ENCODE measurements around the gene VPS26B. TPM values are rescaled to one million over a fixed set of nuclear protein-coding genes. Genes with fewer than 3 reads are reported as not detected.
A peak's percentile ranks its signal among the peaks of the same experiment; 100 is the strongest.

The VPS26B gene
- total RNA-seq, 2 experiments from 2014 or later = 75.8 to 76.3 TPM

GRCh38 chr11:134216816-134217215 lies 7.7 kb upstream of the VPS26B start:
- Mint-ChIP-seq H3K4me3 (no peak overlapping the region), H3K27ac (no peak overlapping the region), H3K27me3 (no peaks in the 10 kb centered on the region), H3K9me3 (no peaks in the 10 kb centered on the region), H3K36me3 (peaks cover 47% of the 10 kb centered on the region), H3K4me1 (peaks cover 45% of the 10 kb centered on the region)
- POLR2A ChIA-PET = no interaction called here
- no peak for ATAC-seq (ENCODE audit: low read depth)
- DNase-seq = no peak

- peak overlapping the region; percentile 99 for H3K4me3 Mint-ChIP-seq
- peaks cover 30% of the 10 kb centered on the region for H3K36me3 Mint-ChIP-seq
- peak overlapping the region; percentile 93 for H3K27ac Mint-ChIP-seq
These were observed 1.4 kb upstream of the VPS26B start for GRCh38 chr11:134223121-134223520.

GRCh38 chr11:134224710-134225664 lies 516 bp downstream of the VPS26B start:
- peak; percentile 21 for ATAC-seq (ENCODE audit: low read depth)
- H3K36me3 Mint-ChIP-seq = peaks cover 20% of the 10 kb centered on the region

More at GRCh38 chr11:134223121-134223520, 1.4 kb upstream of the VPS26B start:
- ATAC-seq (ENCODE audit: low read depth) = no peak
- DNase-seq = no peak
- POLR2A ChIA-PET = interaction anchor here (0.6 to 3.9 kb wide), 9 partner anchors 10 to 186 kb away, joined by 3 to 44 read pairs (median 5); partner anchors contain the start of genes ACAD8, GLB1L3 and THYN1
- Mint-ChIP-seq H3K4me1 (peaks cover 59% of the 10 kb centered on the region), H3K27me3 (no peaks in the 10 kb centered on the region), H3K9me3 (no peaks in the 10 kb centered on the region)

GRCh38 chr11:134226806-134227325 lies 2.4 kb downstream of the VPS26B start:
- ATAC-seq (ENCODE audit: low read depth) (no peak), DNase-seq (no peak)
- Mint-ChIP-seq H3K4me3 (peak overlapping the region; percentile 96), H3K9me3 (no peaks in the 10 kb centered on the region), H3K27ac (no peak overlapping the region), H3K36me3 (peaks cover 15% of the 10 kb centered on the region), H3K4me1 (peaks cover 63% of the 10 kb centered on the region), H3K27me3 (no peaks in the 10 kb centered on the region)
- POLR2A ChIA-PET = interaction anchor here (0.8 to 1.2 kb wide), 3 partner anchors 24 to 44 kb away, joined by 3 to 4 read pairs (median 3); no protein-coding TSS in a partner anchor

More at GRCh38 chr11:134224710-134225664, 516 bp downstream of the VPS26B start:
- Mint-ChIP-seq H3K27me3 (no peaks in the 10 kb centered on the region), H3K27ac (peak overlapping the region; percentile 95), H3K4me1 (peaks cover 64% of the 10 kb centered on the region), H3K4me3 (peak overlapping the region; percentile 96), H3K9me3 (no peaks in the 10 kb centered on the region)
- DNase-seq = peak; percentile 73
- POLR2A ChIA-PET = interaction anchor here (0.6 to 3.9 kb wide), 23 partner anchors 8 to 277 kb away, joined by 3 to 44 read pairs (median 5); partner anchors contain the start of genes ACAD8, GLB1L3, JAM3 and THYN1

- POLR2A ChIA-PET = interaction anchor here (0.8 to 1.2 kb wide), 3 partner anchors 10 to 47 kb away, joined by 3 to 5 read pairs (median 3); partner anchors contain the start of genes ACAD8, GLB1L3 and THYN1
- Mint-ChIP-seq H3K4me3 (peak overlapping the region; percentile 34), H3K9me3 (no peaks in the 10 kb centered on the region), H3K4me1 (peaks cover 62% of the 10 kb centered on the region), H3K27me3 (no peaks in the 10 kb centered on the region), H3K36me3 (peaks cover 9% of the 10 kb centered on the region), H3K27ac (no peak overlapping the region)
- ATAC-seq (ENCODE audit: low read depth) (no peak), DNase-seq (no peak)
These were observed 4.2 kb downstream of the VPS26B start for GRCh38 chr11:134228625-134229024.

- ATAC-seq (ENCODE audit: low read depth) = no peak
- Mint-ChIP-seq H3K4me3 (peak overlapping the region; percentile 35), H3K36me3 (peaks cover 9% of the 10 kb centered on the region), H3K4me1 (peaks cover 62% of the 10 kb centered on the region), H3K27ac (no peak overlapping the region), H3K9me3 (no peaks in the 10 kb centered on the region), H3K27me3 (no peaks in the 10 kb centered on the region)
- no peak for DNase-seq
- POLR2A ChIA-PET = interaction anchor here (0.8 to 1.2 kb wide), 4 partner anchors 9 to 47 kb away, joined by 3 to 5 read pairs (median 3); partner anchors contain the start of genes ACAD8, GLB1L3 and THYN1
These were observed 4.8 kb downstream of the VPS26B start for GRCh38 chr11:134229126-134229790.

GRCh38 chr11:134230339-134230738 lies 5.9 kb downstream of the VPS26B start:
- ATAC-seq (ENCODE audit: low read depth) (no peak), DNase-seq (no peak)
- Mint-ChIP-seq H3K27ac (no peak overlapping the region), H3K4me1 (peaks cover 62% of the 10 kb centered on the region), H3K27me3 (no peaks in the 10 kb centered on the region), H3K36me3 (peaks cover 9% of the 10 kb centered on the region), H3K4me3 (peak overlapping the region; percentile 35), H3K9me3 (no peaks in the 10 kb centered on the region)
- POLR2A ChIA-PET = interaction anchor here (0.6 to 1.2 kb wide), 2 partner anchors 21 to 23 kb away, joined by 3 read pairs; partner anchors contain the start of gene ACAD8

GRCh38 chr11:134231958-134232659 lies 7.6 kb downstream of the VPS26B start:
- Mint-ChIP-seq H3K4me1 (peaks cover 46% of the 10 kb centered on the region), H3K27ac (peak overlapping the region; percentile 6), H3K27me3 (no peaks in the 10 kb centered on the region), H3K9me3 (no peaks in the 10 kb centered on the region), H3K4me3 (no peak overlapping the region), H3K36me3 (peaks cover 8% of the 10 kb centered on the region)
- ATAC-seq (ENCODE audit: low read depth) (no peak), DNase-seq (no peak)
- POLR2A ChIA-PET = interaction anchor here (3.5 kb wide), 1 partner anchor 8 kb away, joined by 20 read pairs; the partner anchor contains the start of genes NCAPD3 and VPS26B

- Mint-ChIP-seq H3K4me1 (peaks cover 31% of the 10 kb centered on the region), H3K36me3 (peaks cover 10% of the 10 kb centered on the region), H3K9me3 (no peaks in the 10 kb centered on the region), H3K27ac (no peak overlapping the region), H3K27me3 (no peaks in the 10 kb centered on the region), H3K4me3 (no peak overlapping the region)
- no peak for DNase-seq
- ATAC-seq (ENCODE audit: low read depth) = no peak
- POLR2A ChIA-PET = interaction anchor here (3.5 kb wide), 1 partner anchor 9 kb away, joined by 20 read pairs; the partner anchor contains the start of genes NCAPD3 and VPS26B
These were observed 9.3 kb downstream of the VPS26B start for GRCh38 chr11:134233729-134234179.

GRCh38 chr11:134235399-134235798 lies 10.9 kb downstream of the VPS26B start:
- peaks cover 10% of the 10 kb centered on the region for H3K36me3 Mint-ChIP-seq

GRCh38 chr11:134236834-134237556 lies 12.5 kb downstream of the VPS26B start:
- ATAC-seq (ENCODE audit: low read depth) (no peak), DNase-seq (no peak)
- Mint-ChIP-seq H3K4me3 (no peak overlapping the region), H3K27me3 (no peaks in the 10 kb centered on the region), H3K4me1 (peaks cover 9% of the 10 kb centered on the region), H3K36me3 (peaks cover 10% of the 10 kb centered on the region), H3K9me3 (no peaks in the 10 kb centered on the region), H3K27ac (peak overlapping the region; percentile 9)
- POLR2A ChIA-PET = interaction anchor here (1.1 kb wide), 1 partner anchor 12 kb away, joined by 3 read pairs; no protein-coding TSS in a partner anchor

More at GRCh38 chr11:134235399-134235798, 10.9 kb downstream of the VPS26B start:
- no peak overlapping the region for H3K27ac Mint-ChIP-seq
- no peaks in the 10 kb centered on the region for H3K9me3 Mint-ChIP-seq
- ATAC-seq (ENCODE audit: low read depth) (no peak), DNase-seq (no peak)
- POLR2A ChIA-PET = interaction anchor here (0.6 kb wide), 1 partner anchor 38 kb away, joined by 4 read pairs; no protein-coding TSS in a partner anchor
- no peaks in the 10 kb centered on the region for H3K27me3 Mint-ChIP-seq
- peaks cover 16% of the 10 kb centered on the region for H3K4me1 Mint-ChIP-seq
- H3K4me3 Mint-ChIP-seq = no peak overlapping the region
